ENCODE measurements around the gene SPRED1. TPM values are rescaled to one million over a fixed set of nuclear protein-coding genes. Genes with fewer than 3 reads are reported as not detected.

SPRED1 gene
- total and polyA plus RNA-seq, 9 of the 15 experiments (the other 6 are each of a cell fraction or from before 2014, with no cell fraction given) = 2.8 to 17.4 (median 7.9) TPM

DNA sequence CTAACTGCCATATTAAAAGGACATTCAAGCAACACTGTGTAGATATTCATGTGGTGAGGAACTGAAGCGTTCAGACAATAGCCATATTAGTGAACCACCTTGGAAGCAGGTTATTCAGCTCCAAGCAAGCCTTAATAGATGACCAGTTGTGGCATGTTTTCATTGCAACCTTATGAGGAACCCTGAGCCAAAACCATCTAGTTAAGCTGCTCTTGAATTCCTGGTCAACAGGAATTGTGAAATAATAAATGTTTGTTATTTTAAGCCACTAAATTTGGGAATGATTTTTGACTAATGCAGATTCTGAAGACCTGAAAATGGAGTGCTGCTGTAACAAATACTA is 73.0 kb downstream of the SPRED1 start:
- Histone ChIP-seq H4K20me1 (replicated peaks; ENCODE audit: control insufficient read depth, insufficient read depth, low read length) (no peaks in the 10 kb centered on the region), H3K9ac (ENCODE audit: insufficient read depth in 1 of 2, low read depth in 2 of 2, low read length in 2 of 2) (no peak overlapping the region), H3K36me3 (ENCODE audit: control insufficient read depth, insufficient read depth, low read length) (peaks cover 38% of the 10 kb centered on the region), H3K79me2 (ENCODE audit: control insufficient read depth, insufficient read depth, low read length) (no peaks in the 10 kb centered on the region), H3K9me1 (ENCODE audit: control insufficient read depth, insufficient read depth, low read length) (no peaks in the 10 kb centered on the region), H3K27me3 (ENCODE audit: control insufficient read depth in 2 of 2, insufficient read depth in 2 of 2, low read length in 2 of 2) (no peaks in the 10 kb centered on the region), H3K4me3 (no peak overlapping the region), H3K4me2 (ENCODE audit: insufficient read depth, low read length) (no peak overlapping the region), H3K9me3 (replicated peaks; ENCODE audit: control insufficient read depth, insufficient read depth, low read depth, low read length) (no peaks in the 10 kb centered on the region), H3K27ac (ENCODE audit: extremely low read depth, low read depth, low read length) (no peak overlapping the region), H2AFZ (ENCODE audit: low read depth, low read length) (no peak overlapping the region), H3K4me1 (replicated peaks in 1 of 2; ENCODE audit: control insufficient read depth in 2 of 2, insufficient read depth in 2 of 2, low read length in 2 of 2) (0 out of 5 replicates have a peak, but pooled peaks cover 0 to 2% of the 10 kb centered on the region in 2 experiments)
- DNase-seq (ENCODE audit: extremely low read depth in 1 of 4, low spot score in 3 of 4) (no peak), FAIRE-seq (no peak), ATAC-seq (no peak)
- POLR2A ChIA-PET = no interaction called here
- 92% methylated on average over 1 of the region's 1 CpG for WGBS (ENCODE audit: insufficient coverage, low coverage, missing lambda C conversion rate)
- in situ Hi-C loops (cut with MboI) (no loop called here), intact Hi-C loops (cut with micrococcal nuclease) (loop anchor here (5.0 kb wide), 1 partner anchor 73 kb away; the partner anchor contains the start of gene SPRED1)
- CTCF ChIA-PET (ENCODE audit: low intra/inter-chr PET ratio) = interaction anchor here (0.6 kb wide), 1 partner anchor 13 kb away, joined by 3 read pairs; no protein-coding TSS in a partner anchor
- no TSS peak for BruUV-seq (replicated peaks)
- TF ChIP-seq ETS2 (tag; IDR thresholded peaks at IDR 0.05; ENCODE audit: borderline replicate concordance, poor library complexity, severe bottlenecking) (no peak), RB1 (IDR thresholded peaks at IDR 0.05; ENCODE audit: low read depth) (no peak)
- TF ChIP-seq, protein P1, sequence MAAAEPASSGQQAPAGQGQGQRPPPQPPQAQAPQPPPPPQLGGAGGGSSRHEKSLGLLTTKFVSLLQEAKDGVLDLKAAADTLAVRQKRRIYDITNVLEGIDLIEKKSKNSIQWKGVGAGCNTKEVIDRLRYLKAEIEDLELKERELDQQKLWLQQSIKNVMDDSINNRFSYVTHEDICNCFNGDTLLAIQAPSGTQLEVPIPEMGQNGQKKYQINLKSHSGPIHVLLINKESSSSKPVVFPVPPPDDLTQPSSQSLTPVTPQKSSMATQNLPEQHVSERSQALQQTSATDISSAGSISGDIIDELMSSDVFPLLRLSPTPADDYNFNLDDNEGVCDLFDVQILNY (CRISPR knock-in tag; IDR thresholded peaks at IDR 0.05) = no peak

DNA sequence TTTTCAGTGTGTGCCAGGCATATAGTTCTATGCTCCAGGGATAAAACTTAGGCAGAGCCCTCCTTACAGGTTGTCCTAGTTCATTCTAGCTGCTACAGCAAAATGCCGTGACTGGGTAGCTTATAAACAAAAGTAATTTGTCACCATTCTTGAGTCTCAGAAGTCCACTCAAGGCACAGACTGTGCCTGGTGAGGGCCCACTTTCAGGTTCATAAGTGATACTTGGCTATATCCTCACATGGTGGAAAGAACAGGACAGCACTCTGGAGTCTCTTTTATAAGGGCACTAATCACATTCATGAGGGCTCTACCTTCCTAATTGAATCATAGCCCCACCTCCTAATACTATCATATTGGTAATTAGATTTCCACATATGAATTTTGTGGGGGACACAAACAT is 80.1 kb downstream of the SPRED1 start:
- intact Hi-C loops (cut with micrococcal nuclease) (no loop called here), in situ Hi-C loops (cut with MboI) (no loop called here)
- DNase-seq (ENCODE audit: extremely low read depth in 1 of 4, low spot score in 3 of 4) (no peak), FAIRE-seq (no peak), ATAC-seq (no peak)
- Histone ChIP-seq H3K79me2 (ENCODE audit: control insufficient read depth, insufficient read depth, low read length) (no peaks in the 10 kb centered on the region), H3K9me3 (replicated peaks; ENCODE audit: control insufficient read depth, insufficient read depth, low read depth, low read length) (no peaks in the 10 kb centered on the region), H3K4me3 (no peak overlapping the region), H4K20me1 (replicated peaks; ENCODE audit: control insufficient read depth, insufficient read depth, low read length) (no peaks in the 10 kb centered on the region), H3K27ac (ENCODE audit: extremely low read depth, low read depth, low read length) (no peak overlapping the region), H3K9ac (ENCODE audit: insufficient read depth in 1 of 2, low read depth in 2 of 2, low read length in 2 of 2) (no peak overlapping the region), H3K4me1 (replicated peaks in 1 of 2; ENCODE audit: control insufficient read depth in 2 of 2, insufficient read depth in 2 of 2, low read length in 2 of 2) (no peaks in the 10 kb centered on the region), H2AFZ (ENCODE audit: low read depth, low read length) (no peak overlapping the region), H3K27me3 (ENCODE audit: control insufficient read depth in 2 of 2, insufficient read depth in 2 of 2, low read length in 2 of 2) (no peaks in the 10 kb centered on the region), H3K4me2 (ENCODE audit: insufficient read depth, low read length) (no peak overlapping the region), H3K36me3 (ENCODE audit: control insufficient read depth, insufficient read depth, low read length) (peaks cover 6% of the 10 kb centered on the region), H3K9me1 (ENCODE audit: control insufficient read depth, insufficient read depth, low read length) (no peaks in the 10 kb centered on the region)
- BruUV-seq (replicated peaks) = no TSS peak
- CTCF ChIA-PET (ENCODE audit: low intra/inter-chr PET ratio) = no interaction called here
- 94% methylated on average over 1 of the region's 1 CpG for WGBS (ENCODE audit: insufficient coverage, low coverage, missing lambda C conversion rate)
- POLR2A ChIA-PET = interaction anchor here (0.7 kb wide), 1 partner anchor 76 kb away, joined by 3 read pairs; no protein-coding TSS in a partner anchor
- TF ChIP-seq SAFB2 (IDR thresholded peaks at IDR 0.05; ENCODE audit: borderline replicate concordance, low read depth, low read length, severe bottlenecking) (no peak), EP400 (IDR thresholded peaks at IDR 0.05) (no peak), ZNF780A (CRISPR knock-in tag; IDR thresholded peaks at IDR 0.05) (no peak), SMARCC2 (IDR thresholded peaks at IDR 0.05; ENCODE audit: low read depth) (no peak), PURB (CRISPR knock-in tag; IDR thresholded peaks at IDR 0.05; ENCODE audit: low read depth) (no peak), NCOA1 (IDR thresholded peaks at IDR 0.05; ENCODE audit: low read depth) (no peak), DDX20 (tag; IDR thresholded peaks at IDR 0.05; ENCODE audit: low read depth) (no peak), HOXB6 (CRISPR knock-in tag; IDR thresholded peaks at IDR 0.05; ENCODE audit: borderline replicate concordance) (no peak), TAF1 (IDR thresholded peaks at IDR 0.05; ENCODE audit: control insufficient read depth, extremely low read depth, insufficient read depth, low read length, severe bottlenecking) (no peak), TARDBP (IDR thresholded peaks at IDR 0.05) (no peak)
